GM18511 (cell line): Measurements from ENCODE around the gene ALKBH3.

Experiments used
- ATAC-seq: cut with Tn5 transposase; IDR thresholded peaks from one replicate; pipeline ENCODE4 v1.9.1; 2021; ENCODE audit warnings: mild to moderate bottlenecking, moderate library complexity; ENCODE audit not compliant: unreplicated experiment

The ALKBH3 gene

GRCh38 chr11:43921561-43922294 is 41.1 kb downstream of the ALKBH3 start:
- no peak for ATAC-seq

DNA sequence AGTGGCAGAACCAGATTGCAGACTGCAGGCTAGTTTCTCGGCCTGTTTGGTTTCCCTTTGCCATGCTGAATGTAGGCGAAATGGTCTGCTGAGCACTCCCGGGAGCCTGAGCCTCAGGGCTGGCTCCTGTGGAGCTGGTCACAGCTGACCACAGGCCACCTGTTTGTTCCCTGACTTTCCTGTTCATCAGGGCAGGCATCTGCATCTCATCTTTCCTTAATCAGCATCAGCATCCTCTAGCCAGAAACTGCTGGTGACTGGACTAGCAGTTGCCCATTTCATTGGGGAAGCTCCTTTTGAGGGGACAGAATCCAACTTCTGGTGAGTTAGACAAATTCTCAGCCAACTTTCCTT is 41.6 kb downstream of the ALKBH3 start:
- ATAC-seq = no peak

DNA sequence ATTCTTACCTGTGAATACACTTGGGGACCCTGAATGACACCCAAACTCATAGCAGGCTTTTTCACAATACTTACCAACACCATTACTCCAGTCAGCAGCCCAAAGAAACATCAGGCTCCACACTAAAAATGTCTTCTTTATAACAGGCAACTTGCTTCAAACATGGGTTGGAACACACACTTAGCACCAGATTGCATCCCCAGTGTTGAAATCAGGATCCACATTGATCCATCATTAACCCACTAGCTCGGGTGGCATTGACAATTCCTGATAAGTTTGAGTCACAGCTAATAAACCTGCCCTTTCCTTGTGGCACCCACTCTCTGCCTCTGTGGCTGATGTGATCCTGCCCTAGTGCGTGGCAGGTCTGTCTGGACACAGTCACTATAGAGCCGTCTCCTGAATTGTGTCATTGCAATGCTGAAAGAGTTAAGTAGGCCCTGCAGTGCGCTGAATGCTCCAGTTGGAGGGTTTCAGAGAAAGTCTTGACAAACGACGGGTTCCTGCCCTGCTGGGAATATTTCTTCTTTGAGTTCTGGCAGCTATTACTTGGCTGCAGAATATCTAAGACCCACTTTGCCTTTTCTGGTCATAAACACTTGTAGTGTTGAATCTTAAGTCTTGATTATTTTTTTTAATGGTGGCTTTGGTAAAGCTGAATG is 42.2 kb downstream of the ALKBH3 start:
- ATAC-seq = no peak

- no peak for ATAC-seq
These were observed 42.9 kb downstream of the ALKBH3 start for GRCh38 chr11:43923406-43924111.

GRCh38 chr11:43924112-43924855 is 43.7 kb downstream of the ALKBH3 start:
- ATAC-seq = no peak

DNA sequence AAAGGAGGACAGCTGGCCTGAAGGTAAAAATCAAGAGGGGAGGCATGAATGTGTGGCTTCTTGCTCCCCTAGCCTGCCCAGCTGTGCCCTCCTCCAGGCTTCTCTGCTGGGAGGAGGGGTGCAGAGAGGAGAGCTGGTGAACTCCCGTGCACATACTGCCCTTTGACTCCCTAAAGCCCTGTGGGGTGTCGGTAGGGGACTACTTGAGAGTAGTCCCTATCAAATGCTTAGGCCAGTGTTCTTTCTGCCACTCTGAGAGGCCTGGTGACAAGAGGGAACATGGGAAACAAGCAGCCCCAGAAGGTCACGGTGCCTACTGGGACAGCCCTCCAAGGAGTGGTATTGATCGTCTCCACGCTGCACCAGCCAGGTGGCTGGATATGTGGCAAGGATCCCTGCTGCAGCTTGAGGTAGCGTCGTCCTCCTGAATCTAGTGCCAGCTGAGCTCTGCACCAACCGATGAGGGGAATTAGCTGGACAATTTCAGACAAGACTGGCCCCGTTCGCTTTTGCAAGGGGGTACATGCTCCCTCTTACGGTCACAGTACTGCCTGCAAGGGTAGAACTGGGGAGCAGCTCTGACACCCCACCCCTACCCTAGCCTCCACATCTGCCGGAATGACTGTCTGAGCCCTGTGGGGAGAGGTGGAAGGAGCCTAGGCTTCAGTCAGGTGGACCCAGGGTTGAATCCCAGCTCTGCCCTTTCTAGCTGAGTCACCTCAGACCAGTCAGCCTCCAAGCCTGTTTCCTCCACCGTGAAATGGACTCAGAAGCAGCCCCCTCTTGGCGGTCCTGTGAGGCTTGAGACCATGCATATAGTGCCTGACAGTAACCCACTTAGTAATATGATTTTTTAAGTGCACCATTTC is 44.7 kb downstream of the ALKBH3 start:
- no peak for ATAC-seq

- no peak for ATAC-seq
These were observed 45.4 kb downstream of the ALKBH3 start for GRCh38 chr11:43925932-43926505.

DNA sequence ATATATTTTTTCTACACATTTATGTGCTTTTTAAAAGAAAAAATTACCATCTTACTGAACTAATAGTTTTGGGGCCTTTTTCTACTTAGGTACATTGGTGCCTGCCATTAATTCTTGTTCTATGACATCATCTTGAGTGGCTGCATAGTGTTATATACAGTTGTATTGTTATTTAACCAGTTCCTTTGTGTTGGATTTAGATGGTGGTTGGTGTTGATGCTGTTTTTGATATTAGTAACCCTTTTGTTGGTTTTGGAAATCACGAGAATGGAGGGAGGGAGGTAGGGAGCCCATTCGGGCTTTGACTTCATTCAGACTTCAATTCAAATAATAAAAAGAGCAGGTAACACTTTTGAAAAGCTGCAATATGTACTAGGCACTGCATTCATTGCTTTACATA is 46.4 kb downstream of the ALKBH3 start:
- ATAC-seq = no peak

- ATAC-seq = no peak
These were observed 47.5 kb downstream of the ALKBH3 start for GRCh38 chr11:43927925-43928707.

GRCh38 chr11:43928721-43929120 is 48.1 kb downstream of the ALKBH3 start:
- no peak for ATAC-seq

GRCh38 chr11:43930868-43931716 is 50.5 kb downstream of the ALKBH3 start:
- no peak for ATAC-seq

GRCh38 chr11:43931717-43932039 is 51.0 kb downstream of the ALKBH3 start:
- ATAC-seq = no peak

- no peak for ATAC-seq
These were observed 52.6 kb downstream of the ALKBH3 start for GRCh38 chr11:43933226-43933607.

GRCh38 chr11:43933608-43934551 is 53.2 kb downstream of the ALKBH3 start:
- no peak for ATAC-seq

DNA sequence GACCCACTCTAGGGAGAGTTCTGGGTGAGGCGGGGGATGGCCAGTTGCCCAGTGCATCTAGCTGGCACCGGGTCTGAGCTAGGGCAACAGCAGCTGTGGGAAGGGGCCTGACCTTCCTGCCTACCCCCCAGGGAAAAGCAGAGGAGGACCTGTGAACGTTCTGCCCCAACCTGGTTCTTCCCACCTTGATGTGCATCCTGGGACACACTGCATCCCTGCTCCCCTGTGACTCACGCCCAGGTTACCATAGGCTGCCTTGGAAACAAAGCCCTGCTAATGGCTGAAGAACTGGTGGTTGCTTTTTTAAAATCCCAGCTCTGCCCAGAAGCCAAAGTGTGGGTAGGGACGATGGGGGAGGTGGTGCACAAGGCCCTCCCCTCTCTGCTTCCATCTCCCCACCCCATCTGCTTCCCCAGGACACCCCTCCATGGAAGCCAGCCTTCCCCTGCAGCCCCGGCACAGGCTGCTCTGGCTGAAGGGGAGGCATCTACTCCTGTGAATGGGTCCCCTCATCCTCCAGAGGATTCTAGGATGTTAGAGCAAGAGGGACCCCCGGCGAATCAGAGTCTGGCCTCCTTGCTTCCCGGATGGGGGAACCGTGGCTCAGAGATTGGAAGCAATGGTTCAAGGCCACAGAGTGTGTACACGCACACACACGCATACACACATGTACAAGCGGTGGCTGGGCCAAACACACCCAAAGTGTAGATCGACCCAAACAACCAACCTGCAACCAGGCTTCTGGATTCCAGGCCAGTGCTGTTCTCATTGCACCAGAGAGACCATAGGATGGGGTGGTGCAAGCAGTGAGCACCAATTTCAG is 54.2 kb downstream of the ALKBH3 start:
- ATAC-seq = no peak

DNA sequence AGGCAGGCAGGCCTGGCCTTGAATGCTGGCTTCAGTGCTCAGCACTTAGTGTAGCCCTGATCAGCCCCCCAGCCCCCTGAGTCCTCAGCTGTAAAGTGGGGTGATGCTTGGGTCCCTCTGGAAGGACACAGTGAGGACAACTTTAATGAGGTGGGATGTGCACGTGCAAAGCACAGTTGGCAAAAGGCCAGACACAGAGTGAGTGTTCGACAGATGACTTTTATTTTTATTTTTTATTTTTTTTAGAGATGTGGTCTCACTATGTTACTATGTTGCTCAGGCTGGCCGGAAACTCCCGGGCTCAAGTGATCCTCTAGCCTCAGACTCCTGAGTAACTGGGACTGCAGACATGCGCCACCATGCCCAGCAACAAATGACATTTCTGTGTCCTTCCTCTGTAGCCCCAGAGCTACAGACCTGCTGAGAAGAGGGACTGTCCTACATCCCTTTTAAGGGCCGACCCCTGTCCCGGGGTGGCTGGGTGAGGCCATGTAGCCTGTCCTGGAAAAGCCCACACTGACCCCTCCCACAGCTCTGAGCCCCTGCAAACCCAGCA is 54.9 kb downstream of the ALKBH3 start:
- no peak for ATAC-seq
